ENCODE results near the gene NMNAT1.

- TF ChIP-seq RFX5 (IDR thresholded peaks at IDR 0.05; ENCODE audit: borderline replicate concordance, low read depth, low read length): no peak
- TF ChIP-seq EZH2 (IDR thresholded peaks at IDR 0.05; ENCODE audit: low read depth, low read length, severe bottlenecking): no peak
- peak; percentile 42; the same call in 1 of the 2 replicates for TF ChIP-seq JUND (IDR thresholded peaks at IDR 0.05; ENCODE audit: low read length)
- peak in 1 of 3 experiments; percentile 15; a peak in 1 of 4 replicates for TF ChIP-seq CTCF (IDR thresholded peaks at IDR 0.05; ENCODE audit: control extremely low read depth in 1 of 3, insufficient read depth in 1 of 3, low read depth in 1 of 3, low read length in 3 of 3)
- TF ChIP-seq MAFK (IDR thresholded peaks at IDR 0.05; ENCODE audit: low read depth, low read length): no peak
- no peak for TF ChIP-seq NRF1 (IDR thresholded peaks at IDR 0.05; ENCODE audit: low read depth, low read length)
- peak; percentile 73 to 94 for TF ChIP-seq POLR2A (IDR thresholded peaks at IDR 0.05; ENCODE audit: control extremely low read depth in 1 of 2, low read depth in 2 of 2, low read length in 2 of 2)
- TF ChIP-seq NANOG (IDR thresholded peaks at IDR 0.05; ENCODE audit: insufficient read depth, low read depth, low read length, poor library complexity, severe bottlenecking): peak; percentile 9
- no peak for TF ChIP-seq POU5F1 (IDR thresholded peaks at IDR 0.05; ENCODE audit: low read depth, low read length)
- peak in 1 of 2 experiments; percentile 95; a peak in 2 of 4 replicates for TF ChIP-seq SIN3A (conservative IDR thresholded peaks at IDR 0.05 in 1 of 2, IDR thresholded peaks at IDR 0.05 in 1 of 2; ENCODE audit: low read depth in 1 of 2, low read length in 2 of 2)
- no peak for TF ChIP-seq USF2 (IDR thresholded peaks at IDR 0.05; ENCODE audit: low read length)
- TF ChIP-seq TCF12 (IDR thresholded peaks at IDR 0.05; ENCODE audit: low read depth, low read length): 0 out of 2 replicates have a peak, but pooled peaks have one; percentile 35
- peak; percentile 73 for TF ChIP-seq MAX (IDR thresholded peaks at IDR 0.05)
Measured at GRCh38 chr1:9942939-9943788, at the start of gene NMNAT1, which contains the start of gene LZIC.

Data from H1 (cell line).